AG09319 (cell line): ENCODE results near the gene ZNF324B.
"Not testable (repeated sequence)": the region's sequence is repeated elsewhere in the genome, so short reads cannot be mapped to it uniquely, and the experiment has no call there.

Experiments used
- DNase-seq: peaks from one replicate; pipeline ENCODE4 v3.0.0-alpha.2; 2010; ENCODE audit warnings: low read depth; ENCODE audit errors: extremely low read depth
- CTCF ChIP-seq: IDR thresholded peaks from 2 replicates; pipeline ENCODE4 v1.5.1; 2011; ENCODE audit warnings: low read depth, mild to moderate bottlenecking, inconsistent platforms, low read length, moderate library complexity

Gene ZNF324B

DNA sequence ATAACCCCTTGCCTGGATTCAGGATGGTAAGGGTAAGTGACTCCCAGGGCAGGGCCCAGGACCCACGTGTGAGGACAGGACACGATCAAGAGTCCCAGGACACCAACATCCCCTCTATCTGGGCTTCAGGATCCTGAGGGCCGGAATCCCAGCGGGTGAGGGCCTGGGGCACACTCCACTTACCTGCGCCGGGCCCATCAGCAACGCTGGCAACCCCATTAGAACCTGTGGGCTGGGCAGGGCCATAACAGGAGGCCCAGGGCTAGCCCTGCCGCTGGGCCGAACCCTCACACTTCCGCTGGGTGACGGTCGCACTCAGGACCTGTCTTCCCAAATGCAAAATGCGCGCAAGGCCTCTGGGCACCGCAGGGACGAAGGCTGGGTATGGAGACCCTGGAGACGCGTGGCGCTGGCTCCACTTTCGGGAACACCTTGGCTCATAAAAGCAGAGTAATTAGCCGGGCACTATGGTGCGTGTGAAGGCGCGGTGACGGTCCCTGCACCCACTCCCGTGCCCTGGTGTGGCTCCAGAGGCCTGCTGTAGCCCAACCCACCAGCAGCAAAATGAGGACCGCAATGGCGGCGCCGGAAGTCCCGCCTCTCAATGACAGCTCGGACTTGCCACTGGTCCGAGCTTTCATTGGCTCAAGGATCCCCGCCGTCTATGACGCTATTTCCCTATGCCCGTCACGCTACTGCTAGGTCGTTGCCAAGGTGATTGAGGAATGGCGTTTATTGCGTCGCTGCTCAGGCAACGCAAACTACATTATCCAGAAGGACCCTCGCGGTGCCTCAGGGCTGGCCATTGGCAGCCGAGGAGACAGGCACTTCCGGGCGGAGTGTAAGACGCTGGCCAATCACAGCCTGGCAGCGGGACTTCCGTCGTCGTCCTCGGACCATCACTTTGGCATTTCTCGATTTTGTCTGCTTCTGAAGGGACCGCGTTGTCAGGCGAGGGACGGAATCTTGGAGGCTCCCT, 11.6 kb upstream of the ZNF324B start, which contains the start of gene ZNF132:
TSS of gene ZNF132 (minus strand) at position 578 of the 979 bp plus-strand sequence. CDS start at position 246, 332 bp downstream.
- DNase-seq = peak; percentile 99
- TF ChIP-seq CTCF = no peak

GRCh38 chr19:58440556-58440955, 10.9 kb upstream of the ZNF324B start:
- DNase-seq = no peak
- no peak for TF ChIP-seq CTCF

GRCh38 chr19:58442986-58443385, 8.4 kb upstream of the ZNF324B start:
- DNase-seq = not testable (repeated sequence)

GRCh38 chr19:58448860-58449259, 2.6 kb upstream of the ZNF324B start:
- not testable (repeated sequence) for DNase-seq

DNA sequence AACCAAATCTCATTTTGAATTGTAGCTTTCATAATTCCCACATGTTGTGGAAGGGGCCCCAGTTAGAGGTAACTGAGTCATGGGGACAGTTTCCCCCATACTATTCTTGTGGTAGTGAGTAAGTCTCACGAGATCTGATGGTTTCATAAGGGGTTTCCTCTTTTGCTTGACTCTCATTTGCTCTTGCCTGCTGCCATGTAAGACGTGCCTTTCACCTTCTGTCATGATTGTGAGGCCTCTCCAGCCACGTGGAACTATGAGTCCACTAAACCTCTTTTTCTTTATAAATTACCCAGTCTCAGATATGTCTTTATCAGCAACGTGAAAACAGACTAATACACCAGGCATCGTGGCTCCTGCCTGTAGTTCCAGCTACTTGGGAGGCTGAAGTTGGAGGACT, 1.4 kb upstream of the ZNF324B start:
- not testable (repeated sequence) for DNase-seq

- TF ChIP-seq CTCF = no peak
- no peak for DNase-seq
These were observed 515 bp upstream of the ZNF324B start for GRCh38 chr19:58450856-58451357.

- TF ChIP-seq CTCF = no peak
- no peak for DNase-seq
These were observed 2.3 kb downstream of the ZNF324B start for GRCh38 chr19:58453743-58454142.

DNA sequence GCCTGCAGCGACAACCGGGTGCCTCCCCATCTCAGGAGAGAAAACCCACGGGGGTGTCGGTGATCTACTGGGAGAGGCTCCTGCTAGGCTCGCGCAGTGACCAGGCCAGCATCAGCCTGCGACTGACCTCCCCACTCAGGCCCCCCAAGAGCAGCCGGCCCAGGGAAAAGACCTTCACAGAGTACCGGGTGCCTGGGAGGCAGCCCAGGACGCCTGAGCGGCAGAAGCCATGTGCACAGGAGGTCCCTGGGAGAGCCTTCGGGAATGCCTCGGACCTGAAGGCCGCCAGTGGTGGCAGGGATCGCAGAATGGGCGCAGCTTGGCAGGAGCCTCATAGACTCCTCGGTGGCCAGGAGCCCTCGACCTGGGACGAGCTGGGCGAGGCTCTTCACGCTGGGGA, 3.9 kb downstream of the ZNF324B start:
- no peak for DNase-seq
- no peak for TF ChIP-seq CTCF

GRCh38 chr19:58456111-58456510, 4.7 kb downstream of the ZNF324B start:
- no peak for DNase-seq
- TF ChIP-seq CTCF = no peak
